ENCODE measurements around the gene SLX1A. TPM values are rescaled to one million over a fixed set of nuclear protein-coding genes. Genes with fewer than 3 reads are reported as not detected.
"Not testable (repeated sequence)": the region's sequence is repeated elsewhere in the genome, so short reads cannot be mapped to it uniquely, and the experiment has no call there.

SLX1A gene
- total and polyA plus RNA-seq, 2 of the 4 experiments (the other 2 are of a cell fraction) = 8.4 to 35.1 TPM

- H3K14ac ChIP-seq (replicated peaks; ENCODE audit: low read depth, low read length); H4K20me1 ChIP-seq (ENCODE audit: insufficient read depth, low read length); H4K91ac ChIP-seq (ENCODE audit: insufficient read depth, low read depth, low read length); intact Hi-C loops (cut with micrococcal nuclease); H3K9me1 ChIP-seq (ENCODE audit: insufficient read depth, low read length); dilution Hi-C loops (cut with HindIII; ENCODE audit: low sequenced_read_pairs, unreplicated experiment); H2BK120ac ChIP-seq (ENCODE audit: low read depth, low read length); H3K4me1 ChIP-seq (ENCODE audit: control insufficient read depth, insufficient read depth, low read length); H4K8ac ChIP-seq (ENCODE audit: low read depth in 2 of 2, low read length in 2 of 2); H2BK20ac ChIP-seq (ENCODE audit: low read depth, low read length); POLR2A ChIA-PET (ENCODE audit: unreplicated experiment); CTCF ChIA-PET; H2AK9ac ChIP-seq (replicated peaks; ENCODE audit: low read depth, low read length, poor library complexity); H3K9me3 ChIP-seq (ENCODE audit: control insufficient read depth, insufficient read depth, low read length); H4K5ac ChIP-seq (ENCODE audit: low read depth, low read length); H3K4me3 ChIP-seq (ENCODE audit: insufficient read depth, low read depth, low read length); DNase-seq; H3K23ac ChIP-seq (ENCODE audit: low read depth, low read length); H3K9ac ChIP-seq (ENCODE audit: low read depth, low read length); H3K27ac ChIP-seq (ENCODE audit: insufficient read depth, low read length); in situ Hi-C loops (cut with MboI; ENCODE audit: low sequenced_read_pairs); H3K79me1 ChIP-seq (ENCODE audit: low read depth in 1 of 2, low read length in 2 of 2); H2BK15ac ChIP-seq (ENCODE audit: low read depth, low read length); H3K36me3 ChIP-seq (ENCODE audit: control insufficient read depth, insufficient read depth, low read length); H3K4ac ChIP-seq (ENCODE audit: low read depth, low read length); H2BK5ac ChIP-seq (ENCODE audit: low read depth, low read length, poor library complexity, severe bottlenecking); BruUV-seq (replicated peaks); H3K56ac ChIP-seq (ENCODE audit: extremely low read depth, insufficient read depth, low read length); H3K27me3 ChIP-seq (ENCODE audit: control insufficient read depth, insufficient read depth, low read length); H2AK5ac ChIP-seq (ENCODE audit: low read depth, low read length); H2AFZ ChIP-seq (replicated peaks; ENCODE audit: low read length, poor library complexity); H3K4me2 ChIP-seq (ENCODE audit: low read depth, low read length); H3K18ac ChIP-seq (ENCODE audit: low read depth, low read length): not testable (repeated sequence)
- WGBS, 2 experiments (ENCODE audit: extremely low coverage in 2 of 2, insufficient read length in 1 of 2) = no CpG with 5 or more reads among the region's 9 CpGs
- ATAC-seq (ENCODE audit: low read depth) = peak; percentile 76
Observed at GRCh38 chr16:30207063-30207704, 13.5 kb downstream of the SLX1A start.

GRCh38 chr16:30209032-30209431 is 15.4 kb downstream of the SLX1A start:
- ATAC-seq (ENCODE audit: low read depth); H3K56ac ChIP-seq (ENCODE audit: extremely low read depth, insufficient read depth, low read length); H2BK20ac ChIP-seq (ENCODE audit: low read depth, low read length); H2AFZ ChIP-seq (replicated peaks; ENCODE audit: low read length, poor library complexity); H3K36me3 ChIP-seq (ENCODE audit: control insufficient read depth, insufficient read depth, low read length); H2BK120ac ChIP-seq (ENCODE audit: low read depth, low read length); in situ Hi-C loops (cut with MboI; ENCODE audit: low sequenced_read_pairs); H3K9me3 ChIP-seq (ENCODE audit: control insufficient read depth, insufficient read depth, low read length); H3K4me1 ChIP-seq (ENCODE audit: control insufficient read depth, insufficient read depth, low read length); H3K4me2 ChIP-seq (ENCODE audit: low read depth, low read length); H4K5ac ChIP-seq (ENCODE audit: low read depth, low read length); H3K9ac ChIP-seq (ENCODE audit: low read depth, low read length); dilution Hi-C loops (cut with HindIII; ENCODE audit: low sequenced_read_pairs, unreplicated experiment); H3K27me3 ChIP-seq (ENCODE audit: control insufficient read depth, insufficient read depth, low read length); H2AK9ac ChIP-seq (replicated peaks; ENCODE audit: low read depth, low read length, poor library complexity); H2BK15ac ChIP-seq (ENCODE audit: low read depth, low read length); H3K23ac ChIP-seq (ENCODE audit: low read depth, low read length); H3K79me1 ChIP-seq (ENCODE audit: low read depth in 1 of 2, low read length in 2 of 2); H3K9me1 ChIP-seq (ENCODE audit: insufficient read depth, low read length); H4K8ac ChIP-seq (ENCODE audit: low read depth in 2 of 2, low read length in 2 of 2); intact Hi-C loops (cut with micrococcal nuclease); DNase-seq; H3K14ac ChIP-seq (replicated peaks; ENCODE audit: low read depth, low read length); POLR2A ChIA-PET (ENCODE audit: unreplicated experiment); H3K18ac ChIP-seq (ENCODE audit: low read depth, low read length); H2AK5ac ChIP-seq (ENCODE audit: low read depth, low read length); H4K20me1 ChIP-seq (ENCODE audit: insufficient read depth, low read length); H3K27ac ChIP-seq (ENCODE audit: insufficient read depth, low read length); H4K91ac ChIP-seq (ENCODE audit: insufficient read depth, low read depth, low read length); H3K4ac ChIP-seq (ENCODE audit: low read depth, low read length); CTCF ChIA-PET; BruUV-seq (replicated peaks); H3K4me3 ChIP-seq (ENCODE audit: insufficient read depth, low read depth, low read length); H2BK5ac ChIP-seq (ENCODE audit: low read depth, low read length, poor library complexity, severe bottlenecking): not testable (repeated sequence)
- WGBS, 2 experiments (ENCODE audit: extremely low coverage in 2 of 2, insufficient read length in 1 of 2) = no CpG with 5 or more reads among the region's 6 CpGs
